Osteocyte (in vitro differentiated cells): ENCODE measurements around the gene KRR1. TPM values are rescaled to one million over a fixed set of nuclear protein-coding genes. Genes with fewer than 3 reads are reported as not detected.

Source experiments
- DNase-seq: peaks from one replicate; pipeline ENCODE4 v3.0.0; 2021; ENCODE audit warnings: mixed read lengths; ENCODE audit not compliant: unreplicated experiment; ENCODE audit errors: extremely low spot score
- H3K27ac Mint-ChIP-seq: one replicate; pipeline ENCODE4 v1.8.0; 2021; ENCODE audit warnings: mild to moderate bottlenecking, mixed read lengths; ENCODE audit not compliant: unreplicated experiment
- H3K27me3 Mint-ChIP-seq: one replicate; pipeline ENCODE4 v1.8.0; 2021; ENCODE audit warnings: mixed read lengths; ENCODE audit not compliant: unreplicated experiment
- H3K36me3 Mint-ChIP-seq: one replicate; pipeline ENCODE4 v1.8.0; 2021; ENCODE audit warnings: mixed read lengths; ENCODE audit not compliant: unreplicated experiment
- H3K4me1 Mint-ChIP-seq: one replicate; pipeline ENCODE4 v1.8.0; 2021; ENCODE audit warnings: mixed read lengths; ENCODE audit not compliant: unreplicated experiment
- H3K4me3 Mint-ChIP-seq: one replicate; pipeline ENCODE4 v1.8.0; 2021; ENCODE audit warnings: mild to moderate bottlenecking, moderate library complexity, mixed read lengths; ENCODE audit not compliant: unreplicated experiment
- H3K9me3 Mint-ChIP-seq: one replicate; pipeline ENCODE4 v1.8.0; 2021; ENCODE audit warnings: mixed read lengths; ENCODE audit not compliant: unreplicated experiment
- CTCF ChIP-seq: fragments of 200-600 bp; sonication (generic); IDR thresholded peaks from 2 replicates; pipeline ENCODE4 v1.5.0; 2021; ENCODE audit warnings: antibody characterized with exemption, mild to moderate bottlenecking, moderate library complexity
- total RNA-seq: library from RNA; stranded (reverse); gene quantifications from 2 replicates; pipeline ENCODE4 v1.2.1, GENCODE V29; 2021

KRR1 gene
- total RNA-seq, 1 donor from 2014 or later = 52.0 TPM

DNA sequence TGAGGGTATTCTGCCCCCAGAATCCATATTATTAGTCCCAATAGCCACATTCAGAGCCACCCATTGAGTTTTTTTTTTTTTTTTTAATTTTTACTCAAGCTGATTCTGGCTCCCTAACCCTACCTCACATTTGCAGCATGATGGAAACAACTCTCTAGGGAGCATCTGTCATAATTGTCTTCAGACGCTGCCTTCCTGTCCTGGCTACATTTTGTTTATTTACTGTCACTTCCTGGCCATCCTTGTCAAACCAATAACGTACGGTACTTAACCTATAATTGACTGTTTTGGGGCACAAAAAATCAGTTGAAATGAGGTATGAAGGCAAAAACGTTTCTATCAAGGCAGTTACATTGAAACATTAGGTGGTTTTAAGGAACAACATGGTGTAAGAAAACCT is 28.8 kb downstream of the KRR1 start:
- Mint-ChIP-seq H3K9me3 (no peaks in the 10 kb centered on the region), H3K36me3 (no peaks in the 10 kb centered on the region), H3K27ac (peak overlapping the region; percentile 98), H3K4me3 (peak overlapping the region; percentile 18), H3K27me3 (no peaks in the 10 kb centered on the region), H3K4me1 (peaks cover 56% of the 10 kb centered on the region)
- no peak for DNase-seq
- TF ChIP-seq CTCF = no peak

- H3K36me3 Mint-ChIP-seq = no peaks in the 10 kb centered on the region
- peak overlapping the region; percentile 98 for H3K27ac Mint-ChIP-seq
- DNase-seq = no peak
- TF ChIP-seq CTCF = no peak
- H3K27me3 Mint-ChIP-seq = no peaks in the 10 kb centered on the region
- H3K4me1 Mint-ChIP-seq = peaks cover 55% of the 10 kb centered on the region
- peak overlapping the region; percentile 83 for H3K4me3 Mint-ChIP-seq
- H3K9me3 Mint-ChIP-seq = no peaks in the 10 kb centered on the region
These were observed 29.6 kb downstream of the KRR1 start for GRCh38 chr12:75481774-75482173.

DNA sequence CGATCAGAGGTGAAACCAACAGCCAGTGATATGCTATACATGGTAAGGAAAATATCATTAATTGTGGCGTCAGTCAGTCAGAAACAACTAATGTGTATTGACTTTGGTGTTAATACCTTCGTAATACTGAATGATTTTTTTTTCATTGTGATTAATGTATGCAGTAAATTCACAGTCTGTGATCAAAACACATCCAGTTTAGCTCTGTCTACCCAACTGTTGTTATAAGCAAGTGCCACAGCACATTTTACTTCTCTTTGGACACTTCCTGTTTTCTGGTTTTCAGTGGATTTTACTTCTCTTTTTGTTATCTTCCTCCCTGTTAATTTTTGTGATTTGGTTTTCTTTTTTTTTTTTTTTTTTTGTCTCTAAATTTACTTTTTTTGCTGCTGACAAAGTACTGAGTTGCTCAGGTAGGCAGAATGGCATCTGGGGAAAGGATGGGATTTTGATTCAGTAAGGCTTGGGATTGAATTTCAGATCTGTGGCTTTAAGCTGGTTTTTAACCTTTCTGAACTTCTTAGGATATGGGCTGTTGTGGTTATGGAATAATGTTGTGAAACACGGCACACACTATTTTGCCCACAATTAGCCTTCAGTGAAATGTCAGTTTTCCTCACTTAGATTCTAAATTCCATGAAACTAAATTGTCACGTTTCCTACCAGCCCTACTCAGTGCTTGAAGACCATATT is 30.2 kb downstream of the KRR1 start:
- H3K4me3 Mint-ChIP-seq = peak overlapping the region; percentile 83
- no peaks in the 10 kb centered on the region for H3K9me3 Mint-ChIP-seq
- TF ChIP-seq CTCF = no peak
- H3K4me1 Mint-ChIP-seq = peaks cover 54% of the 10 kb centered on the region
- H3K27me3 Mint-ChIP-seq = no peaks in the 10 kb centered on the region
- H3K27ac Mint-ChIP-seq = peak overlapping the region; percentile 98
- no peak for DNase-seq
- H3K36me3 Mint-ChIP-seq = no peaks in the 10 kb centered on the region

- H3K9me3 Mint-ChIP-seq = no peaks in the 10 kb centered on the region
- TF ChIP-seq CTCF = no peak
- H3K27me3 Mint-ChIP-seq = no peaks in the 10 kb centered on the region
- no peaks in the 10 kb centered on the region for H3K36me3 Mint-ChIP-seq
- H3K4me1 Mint-ChIP-seq = peaks cover 54% of the 10 kb centered on the region
- H3K27ac Mint-ChIP-seq = peak within 1 kb of the TSS; percentile 98
- no peak for DNase-seq
- H3K4me3 Mint-ChIP-seq = peak within 1 kb of the TSS; percentile 83
These were observed 30.9 kb downstream of the KRR1 start, which contains the start of gene GLIPR1 for GRCh38 chr12:75480469-75480949. TSS of gene GLIPR1 (plus strand) at chr12:75480755. CDS start at chr12:75480881, 126 bp downstream.

- no peak for TF ChIP-seq CTCF
- peaks cover 52% of the 10 kb centered on the region for H3K4me1 Mint-ChIP-seq
- H3K27me3 Mint-ChIP-seq = no peaks in the 10 kb centered on the region
- H3K4me3 Mint-ChIP-seq = peak overlapping the region; percentile 83
- no peaks in the 10 kb centered on the region for H3K9me3 Mint-ChIP-seq
- peak overlapping the region; percentile 98 for H3K27ac Mint-ChIP-seq
- no peaks in the 10 kb centered on the region for H3K36me3 Mint-ChIP-seq
- DNase-seq = no peak
These were observed 31.4 kb downstream of the KRR1 start for GRCh38 chr12:75479963-75480461.
